HepG2 (cell line): Measurements from ENCODE around the gene CHCHD3. TPM values are rescaled to one million over a fixed set of nuclear protein-coding genes. Genes with fewer than 3 reads are reported as not detected.

Source experiments
- IRF9 ChIP-seq: sonication (generic); formaldehyde crosslinking; IDR thresholded peaks from 2 replicates; pipeline ENCODE4 v1.8.0; 2022; ENCODE audit warnings: missing genetic modification reagents, mild to moderate bottlenecking, borderline replicate concordance
- MAZ ChIP-seq, 2 experiments: sonication (generic) in 1 of 2; formaldehyde crosslinking in 1 of 2; IDR thresholded peaks; 2 replicates each; pipeline versions ENCODE4 v1.5.0 to v1.6.1; 2012 to 2020; ENCODE audit warnings: low read depth in 2 of 2, mild to moderate bottlenecking in 2 of 2, borderline replicate concordance in 1 of 2, improper control_type of control experiment in 1 of 2, low read length in 1 of 2, missing genetic modification reagents in 1 of 2, moderate library complexity in 1 of 2
- PRDM10 ChIP-seq: sonication (generic); formaldehyde crosslinking; IDR thresholded peaks from 2 replicates; pipeline ENCODE4 v1.4.0; 2020; ENCODE audit warnings: low read depth, missing genetic modification reagents
- RAD21 ChIP-seq: fragments of 450-650 bp; formaldehyde crosslinking; IDR thresholded peaks from 2 replicates; pipeline ENCODE4 v1.5.0; 2020; ENCODE audit warnings: mild to moderate bottlenecking
- RBFOX2 ChIP-seq: fragments of 200-400 bp; formaldehyde crosslinking; IDR thresholded peaks from 2 replicates; pipeline ENCODE4 v1.6.1; 2017; ENCODE audit warnings: low read depth, mild to moderate bottlenecking, low read length
- TFE3 ChIP-seq: IDR thresholded peaks from 2 replicates; pipeline ENCODE4 v1.6.1; 2016
- ZBTB40 ChIP-seq, 2 experiments: fragments of 450-650 bp in 1 of 2; sonication (generic) in 1 of 2; formaldehyde crosslinking in 1 of 2; IDR thresholded peaks; 2 replicates each; pipeline versions ENCODE4 v1.6.1 to v1.8.0; 2016 to 2022; ENCODE audit warnings: antibody characterized with exemption in 1 of 2, mild to moderate bottlenecking in 1 of 2, missing genetic modification reagents in 1 of 2
- ZFP41 ChIP-seq: sonication (generic); formaldehyde crosslinking; IDR thresholded peaks from 2 replicates; pipeline ENCODE4 v1.4.0; 2020; ENCODE audit warnings: mild to moderate bottlenecking, missing genetic modification reagents, borderline replicate concordance
- ZNF224 ChIP-seq: sonication (generic); formaldehyde crosslinking; IDR thresholded peaks from 2 replicates; pipeline ENCODE4 v1.5.0; 2020; ENCODE audit warnings: mild to moderate bottlenecking, missing genetic modification reagents
- ZNF343 ChIP-seq: sonication (generic); formaldehyde crosslinking; IDR thresholded peaks from 2 replicates; pipeline ENCODE4 v1.4.0; 2020; ENCODE audit warnings: mild to moderate bottlenecking, missing genetic modification reagents
- polyA plus RNA-seq, 8 experiments: library from polyadenylated mRNA; depleted of rRNA in 3 of 8; stranded (reverse) in 7 of 8; unstranded in 1 of 8; fragments of >200 nt; fragmentation: Illumina TruSeq in 4 of 8; extraction: Trizol in 4 of 8; gene quantifications; 2 replicates each; pipeline versions ENCODE4 v1.2.1 to v1.2.3, GENCODE V29; 2011 to 2016; ENCODE audit warnings: low read depth in 4 of 8, missing spikeins in 1 of 8, mixed read lengths in 1 of 8; ENCODE audit not compliant: insufficient read depth in 1 of 8
- total RNA-seq, 5 experiments: library from RNA; depleted of rRNA; stranded (reverse); fragments of >200 nt; fragmentation: Illumina TruSeq; extraction: Trizol; gene quantifications; 2 replicates each; pipeline ENCODE4 v1.2.3, GENCODE V29; 2016; ENCODE audit warnings: low read depth in 1 of 5

Gene CHCHD3
- total and polyA plus RNA-seq, 2 of the 13 experiments (the other 11 are each of a cell fraction or from before 2014, with no cell fraction given): 32.7 to 86.8 TPM

GRCh38 chr7:133081599-133082389, at the start of gene CHCHD3 (continued):
- TF ChIP-seq PRDM10 (CRISPR knock-in tag): no peak
- TF ChIP-seq ZNF343 (CRISPR knock-in tag): no peak
- TF ChIP-seq RBFOX2: peak; percentile 86
- TF ChIP-seq ZFP41 (CRISPR knock-in tag): no peak
- peak; percentile 90 for TF ChIP-seq TFE3 (CRISPR knock-in tag)
- no peak for TF ChIP-seq MAZ (IDR thresholded peaks at IDR 0.05; ENCODE audit: borderline replicate concordance, low read depth, low read length)
- peak; percentile 48; the same call in 1 of the 2 replicates for TF ChIP-seq MAZ (CRISPR knock-in tag; IDR thresholded peaks at IDR 0.05; ENCODE audit: low read depth)
- peak; percentile 41; the same call in 1 of the 2 replicates for TF ChIP-seq RAD21 (CRISPR knock-in tag)
- no peak for TF ChIP-seq IRF9 (CRISPR knock-in tag)
- no peak for TF ChIP-seq ZBTB40 (IDR thresholded peaks at IDR 0.05)
- 0 out of 2 replicates have a peak, but pooled peaks have one; percentile 45 for TF ChIP-seq ZBTB40 (CRISPR knock-in tag; IDR thresholded peaks at IDR 0.05)
- no peak for TF ChIP-seq ZNF224 (CRISPR knock-in tag)
